OCI-LY7 (cell line): ENCODE measurements around the gene HDAC4. TPM values are rescaled to one million over a fixed set of nuclear protein-coding genes. Genes with fewer than 3 reads are reported as not detected.

ENCODE experiments used
- BruUV-seq: library from RNA; stranded (reverse); fragments of 400-500 nt; replicated peaks from 2 replicates; lab custom pipeline; 2021; lab: Mats Ljungman, UMichigan
- CTCF ChIA-PET: fragments of 300-600 bp; sonication (Branson Sonifier 250); formaldehyde crosslinking; loops from one replicate; lab custom pipeline; 2022; ENCODE audit warnings: antibody characterized with exemption; ENCODE audit not compliant: unreplicated experiment; lab: Charles Lee
- POLR2A ChIA-PET: fragments of 300-600 bp; sonication (Branson Sonifier 250); formaldehyde crosslinking; loops from one replicate; lab custom pipeline; 2022; ENCODE audit warnings: antibody characterized with exemption; lab: Charles Lee
- DNase-seq: peaks from one replicate; pipeline ENCODE4 v3.0.0-alpha.2; 2015; ENCODE audit warnings: low spot score
- H2AFZ ChIP-seq: fragments of 200-600 bp; sonication (generic), shearing (Covaris generic); 2 replicates; pipeline ENCODE4 v1.6.1; 2014; ENCODE audit warnings: mild to moderate bottlenecking, antibody characterized with exemption, low read length, moderate library complexity
- H3K27ac ChIP-seq: fragments of 200-600 bp; sonication (generic); 2 replicates; pipeline ENCODE4 v1.5.1; 2014; ENCODE audit warnings: mixed run types, low read depth, mild to moderate bottlenecking, moderate library complexity, low read length, inconsistent platforms; ENCODE audit not compliant: poor library complexity, severe bottlenecking
- H3K36me3 ChIP-seq: fragments of 200-600 bp; sonication (generic); 2 replicates; pipeline ENCODE4 v1.6.1; 2014; ENCODE audit warnings: mild to moderate bottlenecking, antibody characterized with exemption, low read length, moderate library complexity, mixed read lengths; ENCODE audit not compliant: insufficient read depth
- H3K4me1 ChIP-seq: fragments of 200-600 bp; sonication (generic); 2 replicates; pipeline ENCODE4 v1.5.1; 2014; ENCODE audit warnings: mild to moderate bottlenecking, low read length; ENCODE audit not compliant: insufficient read depth, poor library complexity, severe bottlenecking
- H3K4me2 ChIP-seq: fragments of 200-600 bp; sonication (generic); 2 replicates; pipeline ENCODE4 v1.6.1; 2014; ENCODE audit warnings: mild to moderate bottlenecking, low read length
- H3K4me3 ChIP-seq: fragments of 200-600 bp; sonication (generic); 2 replicates; pipeline ENCODE4 v1.5.1; 2014; ENCODE audit warnings: mild to moderate bottlenecking, low read depth, low read length; ENCODE audit not compliant: poor library complexity, severe bottlenecking
- H3K79me2 ChIP-seq: fragments of 200-600 bp; sonication (generic); 2 replicates; pipeline ENCODE4 v1.6.1; 2016; ENCODE audit warnings: low read depth, mild to moderate bottlenecking, low read length, moderate library complexity, mixed read lengths; ENCODE audit not compliant: insufficient read depth
- H3K9me2 ChIP-seq: fragments of 200-600 bp; sonication (generic); 2 replicates; pipeline ENCODE4 v1.6.1; 2016; ENCODE audit warnings: mild to moderate bottlenecking, low read length, mixed read lengths; ENCODE audit not compliant: insufficient read depth
- H3K9me3 ChIP-seq: fragments of 200-600 bp; sonication (generic); 2 replicates; pipeline ENCODE4 v1.6.1; 2014; ENCODE audit warnings: mild to moderate bottlenecking, mixed run types, low read length, mixed read lengths
- H4K20me1 ChIP-seq: fragments of 200-600 bp; sonication (generic); 2 replicates; pipeline ENCODE4 v1.6.1; 2014; ENCODE audit warnings: mild to moderate bottlenecking, antibody characterized with exemption, low read length, moderate library complexity, mixed read lengths; ENCODE audit not compliant: insufficient read depth
- CTCF ChIP-seq: fragments of 200-600 bp; sonication (generic); conservative IDR thresholded peaks from 2 replicates; pipeline ENCODE4 v1.5.1; 2014; ENCODE audit warnings: mild to moderate bottlenecking, antibody characterized with exemption, low read length, moderate library complexity, mixed read lengths
- EZH2phosphoT487 ChIP-seq: fragments of 200-600 bp; sonication (generic); IDR thresholded peaks from 2 replicates; pipeline ENCODE4 v1.6.1; 2018; ENCODE audit warnings: low read depth, borderline replicate concordance, mild to moderate bottlenecking, mixed run types, antibody characterized with exemption, low read length, moderate library complexity, mixed read lengths
- intact Hi-C: fragments of 100-400 bp; cut with micrococcal nuclease; formaldehyde crosslinking; loops from one replicate; pipeline ENCODE4 v1.10.0; 2022; ENCODE audit not compliant: unreplicated experiment
- total RNA-seq, 2 experiments: library from RNA; depleted of rRNA in 1 of 2; stranded (reverse); fragments of >200 nt in 1 of 2; shearing (Covaris generic) in 1 of 2; gene quantifications; 2 replicates each; pipeline ENCODE4 v1.2.3, GENCODE V29; 2014 to 2022

HDAC4 gene
- total RNA-seq, 2 experiments from 2014 or later = 10.2 to 20.6 TPM

- POLR2A ChIA-PET = no interaction called here
- BruUV-seq = no TSS peak
- DNase-seq = no peak
These were observed 219.5 kb downstream of the HDAC4 start for GRCh38 chr2:239181074-239181902.

GRCh38 chr2:239180526-239181073, 220.2 kb downstream of the HDAC4 start:
- Histone ChIP-seq H3K36me3 (no peaks in the 10 kb centered on the region), H4K20me1 (no peaks in the 10 kb centered on the region; the same call in 1 of the 2 replicates), H3K9me3 (no peaks in the 10 kb centered on the region), H3K27ac (no peak overlapping the region), H2AFZ (no peak overlapping the region), H3K9me2 (no peaks in the 10 kb centered on the region), H3K4me1 (no peaks in the 10 kb centered on the region), H3K4me3 (no peak overlapping the region), H3K79me2 (no peaks in the 10 kb centered on the region), H3K4me2 (no peak overlapping the region)
- ChIA-PET CTCF (no interaction called here), POLR2A (no interaction called here)
- no peak for TF ChIP-seq EZH2phosphoT487
- no peak for TF ChIP-seq CTCF
- intact Hi-C loops = no loop called here
- no TSS peak for BruUV-seq
- DNase-seq = no peak

More at GRCh38 chr2:239181074-239181902, 219.5 kb downstream of the HDAC4 start:
- Histone ChIP-seq H3K27ac (no peak overlapping the region), H3K36me3 (no peaks in the 10 kb centered on the region), H4K20me1 (no peaks in the 10 kb centered on the region; the same call in 1 of the 2 replicates), H3K4me3 (no peak overlapping the region), H3K4me2 (no peak overlapping the region), H2AFZ (no peak overlapping the region), H3K4me1 (no peaks in the 10 kb centered on the region), H3K79me2 (no peaks in the 10 kb centered on the region), H3K9me2 (no peaks in the 10 kb centered on the region), H3K9me3 (no peaks in the 10 kb centered on the region)
- TF ChIP-seq EZH2phosphoT487 = no peak
- TF ChIP-seq CTCF = no peak
- CTCF ChIA-PET = no interaction called here
- intact Hi-C loops = no loop called here
